K562 (cell line): Measurements from ENCODE around the gene MTF1. TPM values are rescaled to one million over a fixed set of nuclear protein-coding genes. Genes with fewer than 3 reads are reported as not detected.

Source experiments
- ATF2 ChIP-seq: sonication (generic); formaldehyde crosslinking; IDR thresholded peaks from 2 replicates; pipeline ENCODE4 v1.8.1; 2022; ENCODE audit warnings: missing genetic modification reagents
- DDX20 ChIP-seq: fragments of 450-650 bp; IDR thresholded peaks from 2 replicates; pipeline ENCODE4 v1.6.1; 2016; ENCODE audit warnings: missing genetic modification characterization, low read depth, mild to moderate bottlenecking, missing compliant biosample characterization, moderate library complexity
- GATAD2A ChIP-seq: fragments of 450-650 bp; IDR thresholded peaks from 2 replicates; pipeline ENCODE4 v1.6.1; 2017
- HDAC8 ChIP-seq: fragments of 450-650 bp; IDR thresholded peaks from 2 replicates; pipeline ENCODE4 v1.6.1; 2016; ENCODE audit warnings: mild to moderate bottlenecking, missing genetic modification characterization, moderate library complexity, missing compliant biosample characterization
- HMG20B ChIP-seq: fragments of 250-450 bp; sonication (Bioruptor Pico); IDR thresholded peaks from 2 replicates; pipeline ENCODE4 v1.5.0; 2021; ENCODE audit warnings: mild to moderate bottlenecking
- HNRNPL ChIP-seq: fragments of 200-400 bp; formaldehyde crosslinking; IDR thresholded peaks from 2 replicates; pipeline ENCODE4 v1.6.1; 2017; ENCODE audit warnings: low read depth, mild to moderate bottlenecking, low read length
- LCOR ChIP-seq: sonication (generic); formaldehyde crosslinking; IDR thresholded peaks from 2 replicates; pipeline ENCODE4 v1.8.0; 2022; ENCODE audit warnings: mild to moderate bottlenecking, missing genetic modification reagents
- MCM3 ChIP-seq: fragments of 450-650 bp; IDR thresholded peaks from 2 replicates; pipeline ENCODE4 v1.6.1; 2016
- MCM5 ChIP-seq: fragments of 450-650 bp; IDR thresholded peaks from 2 replicates; pipeline ENCODE4 v1.6.1; 2016; ENCODE audit warnings: low read depth
- MECOM ChIP-seq: fragments of 250-450 bp; sonication (Bioruptor Pico); IDR thresholded peaks from 2 replicates; pipeline ENCODE4 v1.8.0; 2022; ENCODE audit warnings: inconsistent platforms
- NCOR1 ChIP-seq: fragments of 450-650 bp; IDR thresholded peaks from 2 replicates; pipeline ENCODE4 v1.6.1; 2016; ENCODE audit warnings: mild to moderate bottlenecking, moderate library complexity
- NEUROD1 ChIP-seq: fragments of 150-350 bp; IDR thresholded peaks from 2 replicates; pipeline ENCODE4 v1.6.1; 2014; ENCODE audit warnings: borderline replicate concordance, low read length, low read depth; ENCODE audit not compliant: partially characterized antibody
- NUFIP1 ChIP-seq: fragments of 450-650 bp; IDR thresholded peaks from 2 replicates; pipeline ENCODE4 v1.6.1; 2018; ENCODE audit not compliant: partially characterized antibody
- PHTF2 ChIP-seq: fragments of 250-450 bp; sonication (Bioruptor Pico); IDR thresholded peaks from 2 replicates; pipeline ENCODE4 v1.5.0; 2021; ENCODE audit warnings: mild to moderate bottlenecking
- SRSF7 ChIP-seq: fragments of 200-400 bp; formaldehyde crosslinking; optimal IDR thresholded peaks from 2 replicates; pipeline ENCODE3; 2017; ENCODE audit warnings: mild to moderate bottlenecking, low read depth, low read length
- ZFP1 ChIP-seq: fragments of 450-650 bp; formaldehyde crosslinking; IDR thresholded peaks from 2 replicates; pipeline ENCODE4 v1.4.0; 2020; ENCODE audit warnings: mild to moderate bottlenecking, mixed read lengths
- ZNF134 ChIP-seq: fragments of 250-450 bp; sonication (Bioruptor Pico); conservative IDR thresholded peaks from 2 replicates; pipeline ENCODE4 v1.4.0; 2020
- ZNF253 ChIP-seq: fragments of 250-450 bp; sonication (Bioruptor Pico); conservative IDR thresholded peaks from 2 replicates; pipeline ENCODE4 v1.6.1; 2021; ENCODE audit warnings: mild to moderate bottlenecking
- ZNF324 ChIP-seq: fragments of 250-450 bp; sonication (Bioruptor Pico); IDR thresholded peaks from 2 replicates; pipeline ENCODE4 v1.4.0; 2020; ENCODE audit warnings: mild to moderate bottlenecking
- ZNF408 ChIP-seq: fragments of 250-450 bp; sonication (Bioruptor Pico); IDR thresholded peaks from 2 replicates; pipeline ENCODE4 v1.4.0; 2020; ENCODE audit warnings: low read depth, mild to moderate bottlenecking, moderate library complexity
- ZNF445 ChIP-seq: fragments of 250-450 bp; sonication (Bioruptor Pico); IDR thresholded peaks from 2 replicates; pipeline ENCODE4 v1.4.0; 2020; ENCODE audit warnings: low read depth, mild to moderate bottlenecking, moderate library complexity
- ZNF740 ChIP-seq, 3 experiments: fragments of 200-800 bp in 1 of 3; sonication (Bioruptor generic) in 1 of 3; sonication (generic) in 1 of 3; formaldehyde crosslinking in 1 of 3; IDR thresholded peaks; 2 replicates each; pipeline versions ENCODE4 v1.6.1 to v1.8.0; 2016 to 2022; ENCODE audit warnings: mild to moderate bottlenecking in 2 of 3, missing compliant biosample characterization in 2 of 3, missing genetic modification characterization in 2 of 3, missing genetic modification reagents in 1 of 3
- ZNF75A ChIP-seq: fragments of 450-650 bp; formaldehyde crosslinking; IDR thresholded peaks from 2 replicates; pipeline ENCODE4 v1.4.0; 2020; ENCODE audit warnings: mild to moderate bottlenecking
- ZZZ3 ChIP-seq: fragments of 450-650 bp; IDR thresholded peaks from 2 replicates; pipeline ENCODE4 v1.6.1; 2016; ENCODE audit warnings: antibody characterized with exemption, mild to moderate bottlenecking, moderate library complexity
- polyA plus RNA-seq, 8 experiments: library from polyadenylated mRNA; depleted of rRNA in 4 of 8; stranded (reverse) in 5 of 8; unstranded in 3 of 8; fragments of >200 nt; fragmentation: Nextera tagmentation in 2 of 8; fragmentation: Illumina TruSeq in 1 of 8; extraction: Ambion mirVana in 2 of 8; extraction: Trizol in 1 of 8; gene quantifications; 2 replicates each; pipeline versions ENCODE4 v1.2.1 to v1.2.3, GENCODE V29; 2011 to 2014; ENCODE audit warnings: inconsistent platforms in 1 of 8, missing spikeins in 1 of 8
- total RNA-seq, 7 experiments: library from RNA; depleted of rRNA in 6 of 7; stranded (reverse); fragments of >200 nt in 6 of 7; fragmentation: Illumina TruSeq in 2 of 7; extraction: Trizol in 2 of 7; gene quantifications; 2 replicates each; pipeline versions ENCODE4 v1.2.1 to v1.2.3, GENCODE V29; 2011 to 2021; ENCODE audit warnings: low replicate concordance in 1 of 7
- TF ChIP-seq, protein P1 (sequence below): sonication (generic); formaldehyde crosslinking; IDR thresholded peaks from 2 replicates; pipeline ENCODE4 v1.8.1; 2022; ENCODE audit warnings: missing genetic modification reagents
- TF ChIP-seq, protein P2 (sequence below): sonication (generic); formaldehyde crosslinking; IDR thresholded peaks from 2 replicates; pipeline ENCODE4 v1.8.1; 2023; ENCODE audit warnings: mild to moderate bottlenecking, missing genetic modification reagents, moderate library complexity

MTF1 gene
- total and polyA plus RNA-seq, 9 of the 15 experiments (the other 6 are each of a cell fraction or from before 2014, with no cell fraction given), result 1.1 to 12.2 (median 4.3) TPM

GRCh38 chr1:37859507-37860345 is at the start of gene MTF1 (continued):
- TF ChIP-seq HDAC8 (tag) (no peak), NCOR1 (no peak), SRSF7 (no peak), ATF2 (CRISPR knock-in tag) (no peak), ZNF408 (CRISPR knock-in tag) (no peak), ZNF253 (CRISPR knock-in tag) (no peak), HMG20B (CRISPR knock-in tag) (peak; percentile 90; the same call in 1 of the 2 replicates), NEUROD1 (no peak), ZZZ3 (no peak), ZNF324 (CRISPR knock-in tag) (no peak), MCM3 (no peak), LCOR (peak; percentile 85), HNRNPL (peak; percentile 85), ZNF445 (CRISPR knock-in tag) (0 out of 2 replicates have a peak, but pooled peaks have one; percentile 69), MCM5 (no peak), DDX20 (tag) (no peak), NUFIP1 (no peak), ZFP1 (peak; percentile 69; the same call in 1 of the 2 replicates), PHTF2 (CRISPR knock-in tag) (0 out of 2 replicates have a peak, but pooled peaks have one; percentile 21), ZNF134 (no peak), ZNF740 (CRISPR knock-in tag; IDR thresholded peaks at IDR 0.05) (peak; percentile 55; the same call in 1 of the 2 replicates), ZNF740 (tag; IDR thresholded peaks at IDR 0.05) (no peak), GATAD2A (no peak), ZNF75A (CRISPR knock-in tag) (no peak), MECOM (CRISPR knock-in tag) (0 out of 2 replicates have a peak, but pooled peaks have one; percentile 39)
- TF ChIP-seq, protein P1, sequence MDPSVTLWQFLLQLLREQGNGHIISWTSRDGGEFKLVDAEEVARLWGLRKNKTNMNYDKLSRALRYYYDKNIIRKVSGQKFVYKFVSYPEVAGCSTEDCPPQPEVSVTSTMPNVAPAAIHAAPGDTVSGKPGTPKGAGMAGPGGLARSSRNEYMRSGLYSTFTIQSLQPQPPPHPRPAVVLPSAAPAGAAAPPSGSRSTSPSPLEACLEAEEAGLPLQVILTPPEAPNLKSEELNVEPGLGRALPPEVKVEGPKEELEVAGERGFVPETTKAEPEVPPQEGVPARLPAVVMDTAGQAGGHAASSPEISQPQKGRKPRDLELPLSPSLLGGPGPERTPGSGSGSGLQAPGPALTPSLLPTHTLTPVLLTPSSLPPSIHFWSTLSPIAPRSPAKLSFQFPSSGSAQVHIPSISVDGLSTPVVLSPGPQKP (CRISPR knock-in tag), result no peak
- TF ChIP-seq, protein P2, sequence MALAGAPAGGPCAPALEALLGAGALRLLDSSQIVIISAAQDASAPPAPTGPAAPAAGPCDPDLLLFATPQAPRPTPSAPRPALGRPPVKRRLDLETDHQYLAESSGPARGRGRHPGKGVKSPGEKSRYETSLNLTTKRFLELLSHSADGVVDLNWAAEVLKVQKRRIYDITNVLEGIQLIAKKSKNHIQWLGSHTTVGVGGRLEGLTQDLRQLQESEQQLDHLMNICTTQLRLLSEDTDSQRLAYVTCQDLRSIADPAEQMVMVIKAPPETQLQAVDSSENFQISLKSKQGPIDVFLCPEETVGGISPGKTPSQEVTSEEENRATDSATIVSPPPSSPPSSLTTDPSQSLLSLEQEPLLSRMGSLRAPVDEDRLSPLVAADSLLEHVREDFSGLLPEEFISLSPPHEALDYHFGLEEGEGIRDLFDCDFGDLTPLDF (CRISPR knock-in tag), result 0 out of 2 replicates have a peak, but pooled peaks have one; percentile 18
